MCF 10A (cell line): ENCODE measurements around the gene KRTAP12-3. TPM values are rescaled to one million over a fixed set of nuclear protein-coding genes. Genes with fewer than 3 reads are reported as not detected.

Experiments
- BruUV-seq: library from RNA; stranded (reverse); fragments of 400-500 nt; replicated peaks from 2 replicates; lab custom pipeline; 2021; lab: Mats Ljungman, UMichigan
- CTCF ChIA-PET: fragments of 300-600 bp; sonication (Branson Sonifier 250); formaldehyde crosslinking; extraction: SDS; loops from one replicate; lab custom pipeline; 2021; ENCODE audit warnings: antibody characterized with exemption, inconsistent platforms; lab: Yijun Ruan, JAX
- POLR2A ChIA-PET: fragments of 300-600, 350-650 bp; sonication (Branson Sonifier 250); formaldehyde crosslinking; extraction: SDS; loops from one replicate; lab custom pipeline; 2020; ENCODE audit warnings: antibody characterized with exemption, inconsistent platforms; lab: Yijun Ruan, JAX
- DNase-seq: peaks from one replicate; pipeline ENCODE4 v3.0.0-alpha.2; 2018; ENCODE audit not compliant: unreplicated experiment
- H3K27ac Mint-ChIP-seq: one replicate; pipeline ENCODE4 v1.8.0; 2022; ENCODE audit warnings: mild to moderate bottlenecking, low read depth, mixed read lengths; ENCODE audit not compliant: unreplicated experiment
- H3K27me3 Mint-ChIP-seq: one replicate; pipeline ENCODE4 v1.8.0; 2022; ENCODE audit warnings: mixed read lengths; ENCODE audit not compliant: insufficient read depth, unreplicated experiment
- H3K36me3 Mint-ChIP-seq: one replicate; pipeline ENCODE4 v1.8.0; 2022; ENCODE audit warnings: mild to moderate bottlenecking, moderate library complexity, mixed read lengths; ENCODE audit not compliant: insufficient read depth, unreplicated experiment
- H3K4me1 Mint-ChIP-seq: one replicate; pipeline ENCODE4 v1.8.0; 2022; ENCODE audit warnings: mixed read lengths; ENCODE audit not compliant: insufficient read depth, unreplicated experiment
- H3K4me3 Mint-ChIP-seq: one replicate; pipeline ENCODE4 v1.8.0; 2022; ENCODE audit warnings: mild to moderate bottlenecking, moderate library complexity, mixed read lengths; ENCODE audit not compliant: unreplicated experiment
- H3K9me3 Mint-ChIP-seq: one replicate; pipeline ENCODE4 v1.8.0; 2022; ENCODE audit warnings: mixed read lengths; ENCODE audit not compliant: unreplicated experiment
- intact Hi-C: fragments of 100-400 bp; cut with micrococcal nuclease; formaldehyde crosslinking; loops from 2 replicates; pipeline ENCODE4 v1.14.1; 2022
- total RNA-seq: library from RNA; stranded (reverse); gene quantifications from 2 replicates; pipeline ENCODE4 v1.2.3, GENCODE V29; 2022
- TF ChIP-seq, protein P1 (sequence below): fragments of 200-600 bp; IDR thresholded peaks from one replicate; pipeline ENCODE4 v1.8.0; 2022; ENCODE audit warnings: antibody characterized with exemption, mild to moderate bottlenecking; ENCODE audit not compliant: unreplicated experiment

KRTAP12-3 gene
- total RNA-seq, 1 experiment from 2014 or later = not detected

DNA sequence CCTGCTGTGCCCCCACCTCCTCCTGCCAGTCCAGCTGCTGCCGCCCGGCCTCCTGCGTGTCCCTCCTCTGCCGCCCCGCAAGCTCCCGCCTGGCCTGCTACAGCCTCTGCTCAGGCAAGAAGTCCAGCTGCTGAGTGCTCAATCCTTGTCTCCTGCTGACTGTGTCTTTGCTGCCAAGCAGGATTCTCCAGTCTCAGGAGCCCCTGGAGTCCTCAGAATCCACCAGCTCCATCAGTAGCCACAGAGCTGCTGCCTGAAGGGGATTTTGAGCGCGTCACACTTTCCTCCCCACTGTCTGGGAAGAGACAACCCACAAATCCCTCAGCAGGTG lies 10.5 kb upstream of the KRTAP12-3 start:
- Mint-ChIP-seq H3K27me3 (peaks cover 23% of the 10 kb centered on the region), H3K27ac (no peak overlapping the region), H3K9me3 (peaks cover 16% of the 10 kb centered on the region), H3K4me1 (no peaks in the 10 kb centered on the region), H3K36me3 (no peaks in the 10 kb centered on the region), H3K4me3 (no peak overlapping the region)
- ChIA-PET POLR2A (no interaction called here), CTCF (no interaction called here)
- TF ChIP-seq, protein P1, sequence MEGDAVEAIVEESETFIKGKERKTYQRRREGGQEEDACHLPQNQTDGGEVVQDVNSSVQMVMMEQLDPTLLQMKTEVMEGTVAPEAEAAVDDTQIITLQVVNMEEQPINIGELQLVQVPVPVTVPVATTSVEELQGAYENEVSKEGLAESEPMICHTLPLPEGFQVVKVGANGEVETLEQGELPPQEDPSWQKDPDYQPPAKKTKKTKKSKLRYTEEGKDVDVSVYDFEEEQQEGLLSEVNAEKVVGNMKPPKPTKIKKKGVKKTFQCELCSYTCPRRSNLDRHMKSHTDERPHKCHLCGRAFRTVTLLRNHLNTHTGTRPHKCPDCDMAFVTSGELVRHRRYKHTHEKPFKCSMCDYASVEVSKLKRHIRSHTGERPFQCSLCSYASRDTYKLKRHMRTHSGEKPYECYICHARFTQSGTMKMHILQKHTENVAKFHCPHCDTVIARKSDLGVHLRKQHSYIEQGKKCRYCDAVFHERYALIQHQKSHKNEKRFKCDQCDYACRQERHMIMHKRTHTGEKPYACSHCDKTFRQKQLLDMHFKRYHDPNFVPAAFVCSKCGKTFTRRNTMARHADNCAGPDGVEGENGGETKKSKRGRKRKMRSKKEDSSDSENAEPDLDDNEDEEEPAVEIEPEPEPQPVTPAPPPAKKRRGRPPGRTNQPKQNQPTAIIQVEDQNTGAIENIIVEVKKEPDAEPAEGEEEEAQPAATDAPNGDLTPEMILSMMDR = no peak
- no TSS peak for BruUV-seq
- DNase-seq = no peak
- intact Hi-C loops = no loop called here

DNA sequence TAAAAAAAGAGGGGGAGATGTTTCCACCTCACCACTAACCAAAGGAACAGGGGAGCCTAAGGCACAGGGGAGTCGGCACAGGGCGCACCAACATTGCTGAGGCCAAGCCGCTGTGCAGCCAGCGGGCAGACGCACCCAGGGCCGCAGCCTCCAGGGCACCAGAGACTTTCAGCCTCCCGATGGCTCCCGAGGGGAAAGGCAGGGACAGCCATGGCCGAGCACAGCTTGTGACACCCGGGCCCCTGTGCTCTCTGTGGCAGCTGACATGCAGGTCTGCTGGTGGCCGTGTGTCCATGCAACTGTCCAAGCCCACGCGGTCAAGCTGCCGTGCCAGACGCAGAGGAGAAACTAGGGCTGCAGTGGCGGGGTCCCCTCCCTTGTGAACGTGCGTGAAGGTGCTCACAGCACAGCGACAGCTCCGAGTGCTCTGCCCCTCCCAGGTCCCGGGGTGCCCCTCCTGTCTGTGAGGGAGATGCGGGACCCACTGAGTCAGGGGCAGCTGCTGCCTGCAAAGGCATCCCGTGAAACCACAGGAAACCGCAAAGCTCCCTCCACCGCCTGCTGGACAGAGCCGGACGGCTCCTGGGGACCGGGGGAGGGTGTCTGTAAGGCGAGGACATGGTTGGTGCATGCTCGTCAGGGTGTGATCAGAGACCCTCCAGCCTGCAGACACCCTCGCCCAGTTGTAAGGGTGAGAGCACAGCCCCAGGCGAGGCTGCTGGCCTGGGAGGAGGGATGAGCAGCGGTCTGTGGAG lies 9.0 kb upstream of the KRTAP12-3 start:
- no peak for DNase-seq
- no peak overlapping the region for H3K4me3 Mint-ChIP-seq
- peaks cover 9% of the 10 kb centered on the region for H3K9me3 Mint-ChIP-seq
- ChIA-PET CTCF (interaction anchor here (0.6 kb wide), 1 partner anchor 153 kb away, joined by 3 read pairs; the partner anchor contains the start of gene UBE2G2), POLR2A (no interaction called here)
- no peaks in the 10 kb centered on the region for H3K4me1 Mint-ChIP-seq
- no TSS peak for BruUV-seq
- TF ChIP-seq, protein P1 = no peak
- intact Hi-C loops = no loop called here
- H3K36me3 Mint-ChIP-seq = no peaks in the 10 kb centered on the region
- peaks cover 29% of the 10 kb centered on the region for H3K27me3 Mint-ChIP-seq
- H3K27ac Mint-ChIP-seq = no peak overlapping the region

DNA sequence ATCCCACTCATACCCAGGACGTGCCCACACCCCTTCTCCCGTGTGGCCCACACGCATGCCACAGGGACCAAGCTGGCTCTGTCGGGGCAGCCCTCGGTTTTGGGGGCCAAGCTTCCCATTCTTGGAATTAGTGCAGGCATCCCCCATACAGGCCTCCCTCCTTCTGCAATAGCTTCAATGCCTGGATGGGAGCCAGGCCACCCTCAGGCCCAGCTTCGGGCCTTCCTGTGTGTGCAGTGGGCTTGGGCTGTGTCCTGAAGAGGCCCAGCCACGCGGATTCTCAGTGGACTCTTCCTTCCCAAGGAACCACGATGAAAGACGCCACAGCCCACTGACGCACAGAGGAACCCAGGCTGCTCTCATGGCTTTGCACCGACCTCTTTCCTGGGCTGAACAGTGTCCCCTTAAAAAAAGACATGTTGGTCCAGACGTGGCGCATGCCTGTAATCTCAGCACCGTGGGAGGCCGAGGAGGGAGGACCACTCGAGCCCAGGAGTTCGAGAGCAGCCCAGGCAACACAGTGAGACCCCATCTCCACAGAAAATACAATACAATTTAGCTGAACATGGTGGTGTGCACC lies 8.1 kb upstream of the KRTAP12-3 start:
- no peak for DNase-seq
- Mint-ChIP-seq H3K4me3 (no peak overlapping the region), H3K27me3 (peaks cover 35% of the 10 kb centered on the region), H3K27ac (no peak overlapping the region), H3K9me3 (peaks cover 4% of the 10 kb centered on the region), H3K36me3 (no peaks in the 10 kb centered on the region), H3K4me1 (no peaks in the 10 kb centered on the region)
- intact Hi-C loops = no loop called here
- CTCF ChIA-PET = interaction anchor here (0.6 kb wide), 1 partner anchor 152 kb away, joined by 3 read pairs; the partner anchor contains the start of gene UBE2G2
- TF ChIP-seq, protein P1 = no peak
- BruUV-seq = no TSS peak
- POLR2A ChIA-PET = no interaction called here

DNA sequence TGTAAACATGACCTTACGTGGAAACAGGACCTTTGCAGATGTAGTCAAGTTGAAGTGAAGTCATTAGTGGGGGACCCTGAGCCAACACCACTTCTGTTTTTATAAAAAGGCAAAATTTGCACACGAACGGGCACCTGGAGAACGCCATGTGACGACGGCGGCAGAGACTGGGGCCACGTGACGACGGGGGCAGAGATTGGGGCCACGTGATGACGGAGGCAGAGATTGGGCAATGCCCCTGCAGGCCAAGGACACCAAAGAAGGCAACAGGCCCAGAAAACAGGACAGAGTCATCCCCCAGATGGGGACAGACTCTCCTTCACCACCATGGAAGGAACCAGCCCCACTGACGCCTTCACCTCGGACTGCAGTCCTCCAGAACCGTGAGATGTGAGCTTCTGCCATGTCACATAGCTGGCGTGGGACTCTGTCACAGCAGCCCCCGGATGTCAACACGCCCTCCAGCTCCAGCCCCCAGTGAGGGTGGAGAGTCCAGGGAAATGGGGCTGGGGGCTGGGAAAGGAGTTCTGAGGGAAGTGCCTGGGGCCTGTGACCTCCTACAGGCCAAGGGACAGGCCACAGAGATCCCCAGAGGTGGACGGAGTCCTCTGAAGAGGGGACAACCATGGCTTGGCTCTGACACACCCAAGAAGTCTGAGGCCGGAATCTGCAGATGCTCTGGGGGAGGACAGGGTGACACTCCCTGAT lies 7.3 kb upstream of the KRTAP12-3 start:
- BruUV-seq = no TSS peak
- ChIA-PET POLR2A (no interaction called here), CTCF (interaction anchor here (0.7 kb wide), 1 partner anchor 140 kb away, joined by 3 read pairs; no protein-coding TSS in a partner anchor)
- TF ChIP-seq, protein P1 = no peak
- Mint-ChIP-seq H3K4me1 (no peaks in the 10 kb centered on the region), H3K4me3 (no peak overlapping the region), H3K9me3 (no peaks in the 10 kb centered on the region), H3K27ac (no peak overlapping the region), H3K36me3 (no peaks in the 10 kb centered on the region), H3K27me3 (peaks cover 35% of the 10 kb centered on the region)
- intact Hi-C loops = no loop called here
- DNase-seq = no peak
